Measurements from ENCODE around the gene CORIN. TPM values are rescaled to one million over a fixed set of nuclear protein-coding genes. Genes with fewer than 3 reads are reported as not detected.

Gene CORIN
- total and polyA plus RNA-seq, 2 donors (not counting 1 experiment from before 2014, with no cell fraction given): 0.25 TPM; not detected in 1

- Histone ChIP-seq H3K4me3 (ENCODE audit: control extremely low read depth in 1 of 5, extremely low read depth in 1 of 5, insufficient read depth in 1 of 5, low read depth in 2 of 5, low read length in 4 of 5) (peak overlapping the region; percentile 44 to 73 (median 56)), H2AFZ (ENCODE audit: insufficient read depth, low read depth, low read length, poor library complexity, severe bottlenecking) (peak overlapping the region; percentile 71), H4K20me1 (ENCODE audit: control insufficient read depth, insufficient read depth, low read length, poor library complexity, severe bottlenecking) (no peaks in the 10 kb centered on the region), H3K27ac (ENCODE audit: low read length in 2 of 2) (no peak overlapping the region), H3K4me1 (ENCODE audit: control insufficient read depth in 2 of 2, insufficient read depth in 2 of 2, low read length in 2 of 2) (peaks cover 26 to 28% of the 10 kb centered on the region in 2 donors), H3K9me3 (ENCODE audit: control extremely low read depth in 1 of 3, control insufficient read depth in 2 of 3, insufficient read depth in 1 of 3, low read length in 2 of 3) (peaks cover 3 to 6% (median 4%) of the 10 kb centered on the region in 3 donors), H3K4me2 (replicated peaks; ENCODE audit: low read depth, low read length, poor library complexity, severe bottlenecking) (peak overlapping the region; percentile 97), H3K27me3 (replicated peaks in 1 of 4; ENCODE audit: control extremely low read depth in 1 of 4, control insufficient read depth in 3 of 4, insufficient read depth in 4 of 4, low read length in 3 of 4) (peaks cover 0 to 29% (median 21%) of the 10 kb centered on the region in 4 experiments), H3K36me3 (replicated peaks in 1 of 2; ENCODE audit: control extremely low read depth in 1 of 2, control insufficient read depth in 1 of 2, extremely low read depth in 1 of 2, insufficient read depth in 2 of 2, low read length in 1 of 2) (no peaks in the 10 kb centered on the region), H3K9ac (ENCODE audit: low read length) (peak overlapping the region; percentile 70), H3K79me2 (ENCODE audit: control insufficient read depth, insufficient read depth, low read length) (no peaks in the 10 kb centered on the region)
- under 1% methylated on average over 58 of the region's 58 CpGs for WGBS (ENCODE audit: insufficient coverage)
- peak; percentile 63 for DNase-seq
- no peak for TF ChIP-seq CTCF (IDR thresholded peaks at IDR 0.05)
- TF ChIP-seq EZH2 (IDR thresholded peaks at IDR 0.05; ENCODE audit: borderline replicate concordance, insufficient read depth, low read depth, low read length, poor library complexity, severe bottlenecking): no peak
- no peak overlapping the region for H3K27ac Mint-ChIP-seq
- H3K27me3 Mint-ChIP-seq: peaks cover 32% of the 10 kb centered on the region
- POLR2A ChIA-PET: interaction anchor here (0.6 kb wide), 1 partner anchor 273 kb away, joined by 3 read pairs; no protein-coding TSS in a partner anchor
- intact Hi-C loops (cut with micrococcal nuclease): loop anchor here (5.0 kb wide), 3 partner anchors 75 to 170 kb away; partner anchors contain the start of gene NFXL1
- peak; percentile 69 for ATAC-seq (ENCODE audit: low read depth)
- peaks cover 32% of the 10 kb centered on the region for H3K4me1 Mint-ChIP-seq
- CTCF ChIA-PET: interaction anchor here (0.6 to 1.8 kb wide), 7 partner anchors 10 to 150 kb away, joined by 3 to 5 read pairs (median 3); no protein-coding TSS in a partner anchor
- no peaks in the 10 kb centered on the region for H3K9me3 Mint-ChIP-seq (ENCODE audit: insufficient read depth)
- H3K4me3 Mint-ChIP-seq: peak overlapping the region; percentile 90
Observed at GRCh38 chr4:47837094-47837907, 566 bp downstream of the CORIN start.

All from B cell (primary cell).